Liver (tissue), 9 donors: ENCODE measurements around the gene LPAR3. TPM values are rescaled to one million over a fixed set of nuclear protein-coding genes. Genes with fewer than 3 reads are reported as not detected.

Experiments
- DNase-seq: peaks from one replicate; pipeline ENCODE4 v3.0.0-alpha.2; 2017; ENCODE audit warnings: low spot score
- H3K27ac ChIP-seq, 2 donors: one replicate each; pipeline ENCODE4 v1.7.0; 2013; ENCODE audit warnings: inconsistent platforms in 2 of 2, low read length in 2 of 2, control low read depth in 1 of 2, low read depth in 1 of 2, mild to moderate bottlenecking in 1 of 2
- H3K27me3 ChIP-seq, 4 donors: one replicate each; pipeline versions ENCODE4 v1.6.1 to v1.7.0; 2013; ENCODE audit warnings: low read length in 3 of 4, inconsistent platforms in 1 of 4, mild to moderate bottlenecking in 1 of 4, moderate library complexity in 1 of 4; ENCODE audit not compliant: control insufficient read depth in 4 of 4, insufficient read depth in 4 of 4
- H3K36me3 ChIP-seq, 4 donors: one replicate each; pipeline versions ENCODE4 v1.6.1 to v1.7.0; 2013; ENCODE audit warnings: low read length in 3 of 4, mild to moderate bottlenecking in 3 of 4, low read depth in 1 of 4, moderate library complexity in 1 of 4; ENCODE audit not compliant: control insufficient read depth in 4 of 4, insufficient read depth in 3 of 4
- H3K4me1 ChIP-seq, 4 donors: one replicate each; pipeline versions ENCODE4 v1.6.1 to v1.7.0; 2013; ENCODE audit warnings: low read length in 3 of 4, mild to moderate bottlenecking in 3 of 4, moderate library complexity in 1 of 4; ENCODE audit not compliant: control insufficient read depth in 4 of 4, insufficient read depth in 4 of 4
- H3K4me3 ChIP-seq, 3 donors: one replicate each; pipeline versions ENCODE4 v1.6.1 to v1.7.0; 2013; ENCODE audit warnings: low read length in 3 of 3, control low read depth in 1 of 3, low read depth in 1 of 3, mild to moderate bottlenecking in 1 of 3
- H3K9ac ChIP-seq, 2 donors: one replicate each; pipeline ENCODE4 v1.7.0; 2013; ENCODE audit warnings: low read length in 2 of 2, mild to moderate bottlenecking in 2 of 2, moderate library complexity in 2 of 2, control low read depth in 1 of 2, low read depth in 1 of 2
- H3K9me3 ChIP-seq, 4 donors: one replicate each; pipeline versions ENCODE4 v1.6.1 to v1.7.0; 2013; ENCODE audit warnings: low read length in 3 of 4; ENCODE audit not compliant: control insufficient read depth in 4 of 4
- ATF3 ChIP-seq: IDR thresholded peaks from 2 replicates; pipeline ENCODE4 v1.6.1; 2016; ENCODE audit warnings: antibody characterized with exemption
- EGR1 ChIP-seq, 2 donors: IDR thresholded peaks; 2 replicates each; pipeline ENCODE4 v1.6.1; 2016 to 2018; ENCODE audit warnings: antibody characterized with exemption in 2 of 2, low read depth in 2 of 2
- FOXA1 ChIP-seq: IDR thresholded peaks from 2 replicates; pipeline ENCODE4 v1.6.1; 2016; ENCODE audit warnings: antibody characterized with exemption
- FOXA2 ChIP-seq: IDR thresholded peaks from 2 replicates; pipeline ENCODE4 v1.6.1; 2016; ENCODE audit warnings: antibody characterized with exemption
- GABPA ChIP-seq, 2 donors: IDR thresholded peaks in 1 of 2; conservative IDR thresholded peaks in 1 of 2; 2 replicates each; pipeline ENCODE4 v1.6.1; 2016; ENCODE audit warnings: antibody characterized with exemption in 2 of 2, mild to moderate bottlenecking in 1 of 2, moderate library complexity in 1 of 2
- HNF4A ChIP-seq, 2 donors: conservative IDR thresholded peaks; 2 replicates each; pipeline ENCODE4 v1.6.1; 2016; ENCODE audit warnings: antibody characterized with exemption in 2 of 2, mild to moderate bottlenecking in 2 of 2
- HNF4G ChIP-seq: IDR thresholded peaks from 2 replicates; pipeline ENCODE4 v1.6.1; 2016; ENCODE audit warnings: antibody characterized with exemption
- JUND ChIP-seq, 2 donors: IDR thresholded peaks; 2 replicates each; pipeline ENCODE4 v1.6.1; 2016; ENCODE audit warnings: antibody characterized with exemption in 2 of 2
- MAX ChIP-seq: IDR thresholded peaks from 2 replicates; pipeline ENCODE4 v1.6.1; 2016; ENCODE audit warnings: antibody characterized with exemption
- NR2F2 ChIP-seq: IDR thresholded peaks from 2 replicates; pipeline ENCODE4 v1.6.1; 2016; ENCODE audit warnings: antibody characterized with exemption
- RAD21 ChIP-seq, 2 donors: IDR thresholded peaks; 2 replicates each; pipeline ENCODE4 v1.6.1; 2016; ENCODE audit warnings: antibody characterized with exemption in 2 of 2, mild to moderate bottlenecking in 2 of 2
- RXRA ChIP-seq, 2 donors: IDR thresholded peaks; 2 replicates each; pipeline ENCODE4 v1.6.1; 2017 to 2018; ENCODE audit warnings: antibody characterized with exemption in 2 of 2, mild to moderate bottlenecking in 1 of 2
- SP1 ChIP-seq: IDR thresholded peaks from 2 replicates; pipeline ENCODE4 v1.6.1; 2018; ENCODE audit warnings: antibody characterized with exemption, mild to moderate bottlenecking
- WGBS: extraction: QIAGEN DNeasy Blood & Tissue Kit; methylation state at CpG from one replicate; pipeline ENCODE4 v1.1.7; 2013; 5-methylcytosine and 5-hydroxymethylcytosine counted together
- polyA plus RNA-seq, 2 donors: library from polyadenylated mRNA; stranded (reverse) in 1 of 2; unstranded in 1 of 2; fragments of 200-250 nt in 1 of 2; fragments of >200 nt in 1 of 2; fragmentation: Nextera tagmentation in 1 of 2; extraction: Ambion mirVana in 1 of 2; gene quantifications; one replicate each; pipeline versions ENCODE4 v1.2.1 to v1.2.3, GENCODE V29; 2013 to 2015
- total RNA-seq, 2 donors: library from RNA; depleted of rRNA; stranded (reverse); fragments of >200 nt; gene quantifications; one replicate each; pipeline ENCODE4 v1.2.3, GENCODE V29; 2014
- TF ChIP-seq, protein P1 (sequence below): IDR thresholded peaks from 2 replicates; pipeline ENCODE4 v1.6.1; 2016; ENCODE audit warnings: antibody characterized with exemption, mild to moderate bottlenecking
- TF ChIP-seq, protein P2 (sequence below): IDR thresholded peaks from 2 replicates; pipeline ENCODE4 v1.6.1; 2016; ENCODE audit warnings: antibody characterized with exemption
- TF ChIP-seq, protein P3 (sequence below): fragments of 150-350 bp; IDR thresholded peaks from 2 replicates; pipeline ENCODE4 v1.5.1; 2017; ENCODE audit warnings: improper control_type of control experiment, low read depth, low read length; ENCODE audit not compliant: missing input control
- donor health status: healthy.
- donor health status: healthy.
- donor health status: healthy.
- donor health status: healthy.
- donor health status: healthy.

Gene LPAR3
- total and polyA plus RNA-seq, 4 donors, result 0.56 TPM; not detected in 3

GRCh38 chr1:84823511-84823910 lies 69.5 kb downstream of the LPAR3 start:
- TF ChIP-seq, protein P1, sequence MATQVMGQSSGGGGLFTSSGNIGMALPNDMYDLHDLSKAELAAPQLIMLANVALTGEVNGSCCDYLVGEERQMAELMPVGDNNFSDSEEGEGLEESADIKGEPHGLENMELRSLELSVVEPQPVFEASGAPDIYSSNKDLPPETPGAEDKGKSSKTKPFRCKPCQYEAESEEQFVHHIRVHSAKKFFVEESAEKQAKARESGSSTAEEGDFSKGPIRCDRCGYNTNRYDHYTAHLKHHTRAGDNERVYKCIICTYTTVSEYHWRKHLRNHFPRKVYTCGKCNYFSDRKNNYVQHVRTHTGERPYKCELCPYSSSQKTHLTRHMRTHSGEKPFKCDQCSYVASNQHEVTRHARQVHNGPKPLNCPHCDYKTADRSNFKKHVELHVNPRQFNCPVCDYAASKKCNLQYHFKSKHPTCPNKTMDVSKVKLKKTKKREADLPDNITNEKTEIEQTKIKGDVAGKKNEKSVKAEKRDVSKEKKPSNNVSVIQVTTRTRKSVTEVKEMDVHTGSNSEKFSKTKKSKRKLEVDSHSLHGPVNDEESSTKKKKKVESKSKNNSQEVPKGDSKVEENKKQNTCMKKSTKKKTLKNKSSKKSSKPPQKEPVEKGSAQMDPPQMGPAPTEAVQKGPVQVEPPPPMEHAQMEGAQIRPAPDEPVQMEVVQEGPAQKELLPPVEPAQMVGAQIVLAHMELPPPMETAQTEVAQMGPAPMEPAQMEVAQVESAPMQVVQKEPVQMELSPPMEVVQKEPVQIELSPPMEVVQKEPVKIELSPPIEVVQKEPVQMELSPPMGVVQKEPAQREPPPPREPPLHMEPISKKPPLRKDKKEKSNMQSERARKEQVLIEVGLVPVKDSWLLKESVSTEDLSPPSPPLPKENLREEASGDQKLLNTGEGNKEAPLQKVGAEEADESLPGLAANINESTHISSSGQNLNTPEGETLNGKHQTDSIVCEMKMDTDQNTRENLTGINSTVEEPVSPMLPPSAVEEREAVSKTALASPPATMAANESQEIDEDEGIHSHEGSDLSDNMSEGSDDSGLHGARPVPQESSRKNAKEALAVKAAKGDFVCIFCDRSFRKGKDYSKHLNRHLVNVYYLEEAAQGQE, result no peak
- TF ChIP-seq JUND (IDR thresholded peaks at IDR 0.05), result no peak
- TF ChIP-seq, protein P2, sequence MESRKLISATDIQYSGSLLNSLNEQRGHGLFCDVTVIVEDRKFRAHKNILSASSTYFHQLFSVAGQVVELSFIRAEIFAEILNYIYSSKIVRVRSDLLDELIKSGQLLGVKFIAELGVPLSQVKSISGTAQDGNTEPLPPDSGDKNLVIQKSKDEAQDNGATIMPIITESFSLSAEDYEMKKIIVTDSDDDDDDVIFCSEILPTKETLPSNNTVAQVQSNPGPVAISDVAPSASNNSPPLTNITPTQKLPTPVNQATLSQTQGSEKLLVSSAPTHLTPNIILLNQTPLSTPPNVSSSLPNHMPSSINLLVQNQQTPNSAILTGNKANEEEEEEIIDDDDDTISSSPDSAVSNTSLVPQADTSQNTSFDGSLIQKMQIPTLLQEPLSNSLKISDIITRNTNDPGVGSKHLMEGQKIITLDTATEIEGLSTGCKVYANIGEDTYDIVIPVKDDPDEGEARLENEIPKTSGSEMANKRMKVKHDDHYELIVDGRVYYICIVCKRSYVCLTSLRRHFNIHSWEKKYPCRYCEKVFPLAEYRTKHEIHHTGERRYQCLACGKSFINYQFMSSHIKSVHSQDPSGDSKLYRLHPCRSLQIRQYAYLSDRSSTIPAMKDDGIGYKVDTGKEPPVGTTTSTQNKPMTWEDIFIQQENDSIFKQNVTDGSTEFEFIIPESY, result no peak
- no peak for TF ChIP-seq EGR1 (IDR thresholded peaks at IDR 0.05; ENCODE audit: low read depth in 2 of 2)
- no peak for TF ChIP-seq NR2F2
- TF ChIP-seq FOXA1, result no peak
- TF ChIP-seq FOXA2, result no peak
- no peak for TF ChIP-seq HNF4G
- no peak for TF ChIP-seq RXRA (IDR thresholded peaks at IDR 0.05)
- no peak for TF ChIP-seq MAX
- no peak for TF ChIP-seq SP1
- TF ChIP-seq HNF4A (conservative IDR thresholded peaks at IDR 0.05), result no peak
- TF ChIP-seq GABPA (IDR thresholded peaks at IDR 0.05 in 1 of 2, conservative IDR thresholded peaks at IDR 0.05 in 1 of 2), result no peak
- TF ChIP-seq ATF3, result no peak
- TF ChIP-seq, protein P3, sequence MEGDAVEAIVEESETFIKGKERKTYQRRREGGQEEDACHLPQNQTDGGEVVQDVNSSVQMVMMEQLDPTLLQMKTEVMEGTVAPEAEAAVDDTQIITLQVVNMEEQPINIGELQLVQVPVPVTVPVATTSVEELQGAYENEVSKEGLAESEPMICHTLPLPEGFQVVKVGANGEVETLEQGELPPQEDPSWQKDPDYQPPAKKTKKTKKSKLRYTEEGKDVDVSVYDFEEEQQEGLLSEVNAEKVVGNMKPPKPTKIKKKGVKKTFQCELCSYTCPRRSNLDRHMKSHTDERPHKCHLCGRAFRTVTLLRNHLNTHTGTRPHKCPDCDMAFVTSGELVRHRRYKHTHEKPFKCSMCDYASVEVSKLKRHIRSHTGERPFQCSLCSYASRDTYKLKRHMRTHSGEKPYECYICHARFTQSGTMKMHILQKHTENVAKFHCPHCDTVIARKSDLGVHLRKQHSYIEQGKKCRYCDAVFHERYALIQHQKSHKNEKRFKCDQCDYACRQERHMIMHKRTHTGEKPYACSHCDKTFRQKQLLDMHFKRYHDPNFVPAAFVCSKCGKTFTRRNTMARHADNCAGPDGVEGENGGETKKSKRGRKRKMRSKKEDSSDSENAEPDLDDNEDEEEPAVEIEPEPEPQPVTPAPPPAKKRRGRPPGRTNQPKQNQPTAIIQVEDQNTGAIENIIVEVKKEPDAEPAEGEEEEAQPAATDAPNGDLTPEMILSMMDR, result no peak
- TF ChIP-seq RAD21 (IDR thresholded peaks at IDR 0.05), result no peak
- H3K4me1 ChIP-seq, result no peaks in the 10 kb centered on the region
- no peak overlapping the region for H3K4me3 ChIP-seq
- no peak overlapping the region for H3K27ac ChIP-seq
- H3K36me3 ChIP-seq, result no peaks in the 10 kb centered on the region
- no peaks in the 10 kb centered on the region for H3K9me3 ChIP-seq
- no peak for DNase-seq
- no peak overlapping the region for H3K9ac ChIP-seq
- no peaks in the 10 kb centered on the region for H3K27me3 ChIP-seq

DNA sequence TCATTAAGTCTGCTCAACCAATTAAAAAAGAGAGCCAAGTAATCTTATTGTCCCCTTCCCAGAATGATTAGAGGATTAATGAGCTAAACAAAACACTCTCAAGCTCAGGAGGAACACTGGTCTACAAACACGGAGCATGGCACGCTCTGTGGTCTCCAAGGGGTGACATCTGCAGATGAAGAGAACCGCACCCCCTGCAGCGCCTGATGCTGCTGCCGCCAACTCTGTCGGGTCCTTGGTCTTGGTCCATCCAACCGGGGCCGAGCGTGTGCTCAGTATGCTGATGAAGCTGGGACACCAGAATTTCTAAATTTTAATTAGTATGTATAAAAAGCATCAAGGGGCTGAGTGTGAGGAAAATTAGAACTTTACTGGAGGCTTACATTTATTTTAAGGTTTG lies 82.7 kb downstream of the LPAR3 start:
- Histone ChIP-seq H3K36me3 (no peaks in the 10 kb centered on the region), H3K4me1 (no peaks in the 10 kb centered on the region), H3K27ac (no peak overlapping the region), H3K4me3 (no peak overlapping the region), H3K27me3 (no peaks in the 10 kb centered on the region), H3K9ac (no peak overlapping the region), H3K9me3 (no peaks in the 10 kb centered on the region)
- TF ChIP-seq NR2F2 (no peak), HNF4G (no peak), FOXA1 (no peak), SP1 (no peak)
- TF ChIP-seq, protein P1, result no peak
- TF ChIP-seq, protein P3, result no peak
- no peak for DNase-seq
- WGBS, result 90% methylated on average over 9 of the region's 9 CpGs
